NB4 (cell line): Measurements from ENCODE around the gene AUTS2.

Source experiments
- TF ChIP-seq, protein P1 (sequence below): IDR thresholded peaks from 2 replicates; pipeline ENCODE4 v1.6.1; 2011; ENCODE audit warnings: low read depth, low read length
- TF ChIP-seq, protein P2 (sequence below): IDR thresholded peaks from one replicate; pipeline ENCODE4 v1.5.1; 2012; ENCODE audit warnings: low read depth, low read length

DNA sequence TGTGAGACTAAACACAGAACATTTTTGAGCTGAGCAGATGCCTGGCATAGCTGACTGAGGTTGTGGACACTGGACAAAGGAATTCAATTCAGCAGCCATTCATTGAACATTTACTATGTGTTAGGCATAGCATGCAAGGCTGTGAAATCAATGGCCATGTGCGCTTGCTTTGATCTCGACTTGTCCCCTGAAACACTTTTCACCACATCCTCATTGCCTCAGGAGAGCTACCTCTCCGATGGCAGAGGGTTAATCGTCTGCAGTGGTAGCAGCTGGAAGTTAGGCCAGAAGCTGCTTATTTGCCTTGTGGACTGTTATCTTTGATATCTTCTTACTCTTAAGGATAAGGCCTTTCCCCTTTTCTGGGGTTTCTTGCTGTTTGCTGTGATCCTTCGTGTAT, 297.8 kb downstream of the AUTS2 start:
- TF ChIP-seq, protein P1, sequence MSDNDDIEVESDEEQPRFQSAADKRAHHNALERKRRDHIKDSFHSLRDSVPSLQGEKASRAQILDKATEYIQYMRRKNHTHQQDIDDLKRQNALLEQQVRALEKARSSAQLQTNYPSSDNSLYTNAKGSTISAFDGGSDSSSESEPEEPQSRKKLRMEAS, result no peak
- TF ChIP-seq, protein P2, sequence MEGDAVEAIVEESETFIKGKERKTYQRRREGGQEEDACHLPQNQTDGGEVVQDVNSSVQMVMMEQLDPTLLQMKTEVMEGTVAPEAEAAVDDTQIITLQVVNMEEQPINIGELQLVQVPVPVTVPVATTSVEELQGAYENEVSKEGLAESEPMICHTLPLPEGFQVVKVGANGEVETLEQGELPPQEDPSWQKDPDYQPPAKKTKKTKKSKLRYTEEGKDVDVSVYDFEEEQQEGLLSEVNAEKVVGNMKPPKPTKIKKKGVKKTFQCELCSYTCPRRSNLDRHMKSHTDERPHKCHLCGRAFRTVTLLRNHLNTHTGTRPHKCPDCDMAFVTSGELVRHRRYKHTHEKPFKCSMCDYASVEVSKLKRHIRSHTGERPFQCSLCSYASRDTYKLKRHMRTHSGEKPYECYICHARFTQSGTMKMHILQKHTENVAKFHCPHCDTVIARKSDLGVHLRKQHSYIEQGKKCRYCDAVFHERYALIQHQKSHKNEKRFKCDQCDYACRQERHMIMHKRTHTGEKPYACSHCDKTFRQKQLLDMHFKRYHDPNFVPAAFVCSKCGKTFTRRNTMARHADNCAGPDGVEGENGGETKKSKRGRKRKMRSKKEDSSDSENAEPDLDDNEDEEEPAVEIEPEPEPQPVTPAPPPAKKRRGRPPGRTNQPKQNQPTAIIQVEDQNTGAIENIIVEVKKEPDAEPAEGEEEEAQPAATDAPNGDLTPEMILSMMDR, result no peak
